Stimulated activated CD4-positive, alpha-beta T cell treated with anti-CD3 and anti-CD28 coated beads, Interleukin-2, amount 100 ng/mL, for 4 hours (primary cell): ENCODE measurements around the gene SPRR3.
"Not testable (repeated sequence)": the region's sequence is repeated elsewhere in the genome, so short reads cannot be mapped to it uniquely, and the experiment has no call there.

Experiments
- DNase-seq: peaks from one replicate; pipeline ENCODE4 v3.0.0-alpha.2; 2020; ENCODE audit warnings: low read depth

The SPRR3 gene

DNA sequence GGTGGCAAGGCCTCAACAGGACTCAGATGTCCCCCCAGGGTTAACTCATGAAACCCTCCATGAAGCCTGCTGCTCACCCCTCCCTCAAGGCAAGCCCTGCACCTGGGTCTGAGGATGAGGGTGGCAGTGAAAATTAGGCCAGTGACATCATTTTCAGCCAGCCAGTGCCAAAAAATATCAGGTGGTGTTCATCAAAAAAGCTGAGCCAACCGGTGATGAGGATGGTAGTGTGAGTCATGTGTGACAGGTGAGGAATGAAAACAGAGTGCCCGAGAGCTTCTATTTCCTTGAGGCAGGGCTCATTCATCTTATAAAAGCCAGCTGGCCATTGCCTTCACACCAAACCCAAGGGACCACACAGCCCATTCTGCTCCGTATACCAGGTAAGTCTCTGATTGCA, 17.8 kb upstream of the SPRR3 start, which contains the start of gene SPRR1A:
Gene SPRR1A (plus strand): TSS at position 339 of the 400 bp plus-strand sequence. CDS start 1,150 bp downstream, outside the sequence.
- DNase-seq, result no peak

DNA sequence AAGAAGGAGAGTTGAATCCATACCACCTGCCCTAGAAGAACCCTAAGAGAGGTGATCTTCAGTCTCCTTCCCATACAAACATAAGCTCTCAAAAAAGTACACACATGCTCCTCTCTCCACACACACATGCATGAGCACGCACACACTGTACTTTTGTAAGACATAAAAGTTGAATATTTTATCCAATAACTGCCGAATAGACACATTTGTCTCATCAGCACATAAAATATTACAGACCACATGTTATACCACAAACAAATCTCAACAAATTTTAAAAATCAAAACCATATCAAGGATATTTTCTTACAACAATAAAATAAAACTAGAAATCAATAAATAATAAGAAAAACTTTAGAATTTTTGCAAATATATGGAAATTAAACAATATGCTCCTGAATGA, 15.0 kb upstream of the SPRR3 start:
- DNase-seq, result no peak

DNA sequence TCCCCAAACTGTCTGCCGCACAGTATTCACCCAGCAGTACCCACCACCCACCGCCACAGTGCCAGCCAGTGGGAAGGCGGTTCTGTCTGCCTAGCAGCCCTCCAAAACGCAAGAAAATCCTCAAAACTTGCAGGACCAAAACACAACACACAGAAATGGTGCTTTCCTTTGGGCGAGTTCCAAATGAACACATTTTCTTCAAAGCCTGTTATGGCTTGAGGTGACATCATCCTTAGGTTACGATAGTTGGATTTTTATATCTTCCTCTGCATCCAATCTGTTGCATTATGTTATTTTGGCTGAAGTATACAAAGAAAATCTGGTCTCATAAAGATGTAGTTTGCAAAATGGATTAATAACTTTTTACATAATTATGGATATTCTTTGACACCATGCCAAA, 8.4 kb upstream of the SPRR3 start:
- no peak for DNase-seq

DNA sequence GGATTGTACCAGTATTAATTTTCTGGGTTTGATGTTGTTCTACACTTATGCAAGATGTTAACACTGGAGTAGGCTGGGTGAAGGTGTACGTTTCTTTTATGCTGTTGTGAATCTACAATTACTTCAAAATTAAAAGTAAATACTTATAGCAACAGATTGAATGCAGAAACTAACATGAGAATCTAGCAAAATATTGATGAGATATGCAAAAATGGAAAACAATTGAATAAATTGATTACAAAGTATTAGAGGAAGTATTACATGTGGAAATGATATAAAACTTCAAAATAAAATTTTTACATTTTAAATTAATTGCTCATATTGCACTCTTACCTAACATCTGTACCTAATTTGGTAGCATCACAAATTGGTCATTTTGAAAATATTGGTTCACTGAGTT, 5.7 kb upstream of the SPRR3 start:
- no peak for DNase-seq

DNA sequence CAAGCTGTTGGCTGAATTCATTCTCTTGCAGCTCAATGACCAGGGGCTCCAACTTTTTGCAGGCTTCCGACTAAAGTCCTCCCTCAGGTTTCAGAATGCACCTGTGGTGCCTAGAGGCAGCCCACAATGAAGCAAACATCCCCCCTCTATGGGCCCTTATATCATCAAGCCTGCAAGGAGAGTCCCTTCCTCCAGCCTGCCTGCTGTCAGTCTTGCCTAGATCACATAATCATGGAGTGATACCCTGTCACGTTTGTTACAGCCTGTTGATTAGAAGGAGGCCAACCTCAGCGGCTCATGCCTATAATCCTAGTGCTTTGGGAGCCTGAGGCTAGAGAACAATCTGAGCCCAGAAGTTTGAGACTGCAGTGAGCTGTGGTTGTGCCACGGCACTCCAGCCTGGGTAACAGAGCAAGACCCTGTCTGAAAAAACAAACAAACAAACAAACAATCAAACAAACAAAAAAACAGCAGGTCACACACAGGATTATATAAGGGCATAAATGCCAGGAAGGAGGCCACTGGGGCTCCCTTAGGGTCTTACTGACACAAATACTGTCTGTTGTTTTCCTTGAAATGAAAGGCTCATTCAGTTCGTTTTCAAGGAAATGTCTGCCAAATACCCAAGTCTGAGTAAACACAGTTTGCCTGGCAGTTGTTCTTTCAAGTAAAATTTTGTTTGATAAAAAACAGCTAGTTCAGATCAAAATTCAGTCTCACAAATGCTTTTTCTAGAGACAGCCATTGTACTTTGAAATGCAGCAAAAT, 4.7 kb upstream of the SPRR3 start:
- DNase-seq, result no peak

DNA sequence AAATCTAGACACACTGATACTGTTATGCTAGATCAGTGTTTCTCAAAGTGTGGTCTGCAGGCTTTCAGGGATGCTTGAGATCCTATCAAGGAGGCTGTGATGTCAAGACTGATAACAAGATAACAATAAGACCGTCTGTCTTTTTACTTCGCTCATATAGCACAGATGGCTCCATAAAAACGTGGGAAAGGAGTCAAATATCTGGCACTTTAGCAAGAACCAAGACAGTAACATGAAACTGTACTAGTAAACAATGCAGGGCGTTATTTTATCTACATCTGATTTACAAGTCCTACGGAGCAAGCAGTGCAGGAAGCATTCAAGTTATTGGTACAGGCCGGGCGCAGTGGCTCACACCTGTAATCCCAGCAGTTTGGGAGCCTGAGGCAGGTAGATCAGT, 3.6 kb upstream of the SPRR3 start:
- DNase-seq, result no peak

DNA sequence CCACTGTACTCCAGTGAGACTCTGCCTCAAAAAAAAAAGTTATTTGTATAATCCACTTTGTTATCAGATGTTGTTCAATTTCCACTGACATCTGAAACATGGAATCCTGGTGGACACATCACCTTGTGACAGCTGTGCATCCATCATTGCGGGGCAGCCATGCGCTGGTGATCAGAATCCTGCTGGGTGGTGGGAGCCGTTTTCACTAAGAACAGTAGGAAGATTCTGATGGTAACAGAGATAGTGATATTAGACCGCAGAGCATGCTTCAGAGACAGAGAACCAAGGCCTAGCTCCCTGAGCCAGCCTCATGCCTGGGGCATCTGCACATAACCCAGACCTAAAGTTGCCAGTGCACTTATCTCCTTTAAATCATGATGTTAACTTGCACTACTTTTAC, 3.1 kb upstream of the SPRR3 start:
- DNase-seq, result no peak

DNA sequence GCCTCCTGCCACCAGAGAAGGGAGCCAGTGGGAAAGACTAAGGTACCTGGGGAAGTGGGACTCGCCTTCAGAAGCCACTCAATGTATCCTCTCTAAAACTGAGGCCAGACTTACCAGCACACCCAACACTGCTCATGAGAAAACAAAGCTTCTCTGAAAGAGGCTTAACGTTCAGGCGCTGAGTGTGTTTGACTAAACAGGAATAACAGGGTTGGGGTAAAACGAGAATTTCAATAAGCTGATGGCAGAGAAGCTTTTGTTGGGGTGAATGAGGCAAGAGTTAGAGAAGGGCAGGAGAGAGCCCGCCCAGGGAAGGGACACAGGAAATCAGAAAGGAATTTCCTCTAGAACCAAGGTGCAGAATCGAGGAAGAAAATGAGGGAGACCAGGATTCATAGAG, 1.7 kb upstream of the SPRR3 start:
- DNase-seq, result no peak

DNA sequence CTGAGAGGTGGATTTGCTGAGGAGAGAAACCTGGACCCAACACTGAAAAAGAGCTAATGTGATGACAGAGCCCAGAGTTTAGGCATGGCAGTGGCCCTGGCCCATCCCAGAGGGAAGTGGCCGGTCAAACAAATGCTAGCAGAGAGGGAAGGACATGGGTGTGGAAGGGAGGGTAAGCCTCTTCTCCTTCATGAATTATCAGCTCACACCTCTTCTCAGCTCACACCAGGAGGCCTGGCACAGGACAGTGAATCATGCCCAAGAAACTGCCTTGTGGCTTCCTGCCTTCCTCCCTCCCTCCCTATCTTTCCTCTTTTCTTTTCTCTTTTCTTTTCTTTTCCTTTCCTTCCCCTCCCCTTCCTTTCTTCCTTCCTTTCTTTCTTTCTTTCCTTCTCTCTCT, 1.3 kb upstream of the SPRR3 start:
- DNase-seq, result no peak

DNA sequence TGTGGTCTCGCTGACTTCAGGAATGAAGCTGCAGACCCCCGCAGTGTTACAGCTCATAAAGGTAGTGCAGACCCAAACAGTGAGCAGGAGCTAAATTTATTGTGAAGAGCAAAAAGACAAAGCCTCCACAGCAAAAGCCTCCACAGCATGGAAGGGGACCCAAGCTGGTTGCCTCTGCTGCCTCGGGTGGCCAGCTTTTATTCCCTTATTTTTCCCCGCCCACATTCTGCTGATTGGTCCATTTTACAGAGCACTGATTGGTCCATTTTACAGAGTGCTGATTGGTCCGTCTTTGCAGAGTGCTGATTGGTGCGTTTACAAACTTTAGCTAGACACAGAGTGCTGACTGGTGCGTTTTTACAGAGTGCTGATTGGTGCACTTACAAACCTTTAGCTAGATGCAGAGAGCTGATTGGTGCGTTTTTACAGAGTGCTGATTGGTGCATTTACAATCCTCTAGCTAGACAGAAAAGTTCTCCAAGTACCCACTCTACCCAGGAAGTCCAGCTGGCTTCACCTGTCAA, 9.7 kb downstream of the SPRR3 start:
- DNase-seq, result not testable (repeated sequence)

DNA sequence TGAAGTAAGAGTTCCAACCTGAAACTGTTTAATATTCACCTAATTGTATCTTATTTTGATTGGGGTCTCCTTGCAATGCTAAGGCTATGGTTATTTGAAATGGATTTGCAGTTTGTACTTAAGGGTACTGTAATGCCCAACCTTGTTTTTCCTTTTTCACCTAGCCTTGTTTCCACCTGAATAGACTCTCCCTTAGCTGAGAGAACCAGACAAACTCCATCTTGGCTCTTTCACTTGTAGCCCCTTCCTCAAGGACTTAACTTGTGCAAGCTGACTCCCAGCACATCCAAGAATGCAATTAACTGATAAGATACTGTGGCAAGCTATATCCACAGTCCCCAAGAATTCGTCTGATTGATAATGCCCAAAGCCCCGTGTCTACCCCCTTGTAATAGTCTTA, 20.3 kb downstream of the SPRR3 start:
- DNase-seq, result not testable (repeated sequence)

DNA sequence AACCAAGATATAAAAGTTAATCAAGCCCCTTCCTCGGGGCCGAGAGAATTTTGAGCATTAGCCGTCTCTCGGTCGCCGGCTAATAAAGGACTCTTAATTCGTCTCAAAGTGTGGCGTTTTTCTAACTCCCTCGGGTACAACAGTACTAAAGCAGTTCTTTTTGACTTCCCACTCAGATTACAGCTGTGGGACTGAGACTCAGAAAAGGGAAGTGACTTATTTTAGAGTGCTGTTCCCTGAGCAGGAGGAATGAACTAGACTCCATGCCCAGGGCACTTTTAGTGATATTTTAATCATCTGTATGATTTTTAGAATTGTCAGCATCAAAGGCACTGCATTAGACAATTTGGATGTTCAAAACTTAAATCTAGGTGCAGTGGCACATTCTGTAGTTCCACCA, 20.8 kb downstream of the SPRR3 start:
- not testable (repeated sequence) for DNase-seq

DNA sequence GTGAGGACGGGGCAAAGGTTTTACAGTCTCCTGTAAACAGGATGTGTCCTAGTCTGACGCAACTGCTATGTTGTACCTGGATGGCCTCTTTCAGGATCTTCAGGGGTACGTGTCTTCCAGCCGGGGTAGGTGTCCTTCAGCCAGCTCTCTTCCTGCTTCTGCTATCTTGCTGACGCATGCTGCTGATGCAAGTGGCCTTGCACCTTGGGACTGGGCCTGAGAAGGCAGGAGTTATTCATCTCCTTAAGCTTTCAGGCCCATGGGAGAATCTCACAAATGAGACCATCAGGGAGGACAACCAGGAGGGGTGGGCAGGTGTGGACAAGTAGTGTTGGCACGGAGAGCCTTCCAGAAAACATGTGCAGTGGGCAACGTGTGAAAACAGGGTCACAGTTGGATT, 21.6 kb downstream of the SPRR3 start:
- DNase-seq, result no peak

DNA sequence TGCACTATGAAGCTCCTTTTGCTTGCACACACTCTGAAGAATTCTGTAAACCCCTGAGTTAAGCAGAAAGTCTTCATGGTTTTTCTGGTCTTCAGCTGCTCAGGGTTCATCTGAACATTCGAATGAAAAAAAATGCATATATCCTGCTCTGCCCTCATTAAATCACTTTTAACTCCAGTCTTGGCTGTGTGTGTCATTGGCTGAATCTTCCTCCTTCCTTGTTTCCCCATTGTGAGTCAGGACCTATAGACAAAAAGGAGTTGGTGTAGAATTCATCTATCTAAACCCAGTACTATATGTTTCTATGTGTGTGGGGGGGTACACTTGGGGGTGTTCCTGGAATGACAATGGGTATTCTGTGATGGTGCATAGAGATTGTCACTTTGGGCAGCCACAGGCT, 22.9 kb downstream of the SPRR3 start:
- DNase-seq, result no peak

DNA sequence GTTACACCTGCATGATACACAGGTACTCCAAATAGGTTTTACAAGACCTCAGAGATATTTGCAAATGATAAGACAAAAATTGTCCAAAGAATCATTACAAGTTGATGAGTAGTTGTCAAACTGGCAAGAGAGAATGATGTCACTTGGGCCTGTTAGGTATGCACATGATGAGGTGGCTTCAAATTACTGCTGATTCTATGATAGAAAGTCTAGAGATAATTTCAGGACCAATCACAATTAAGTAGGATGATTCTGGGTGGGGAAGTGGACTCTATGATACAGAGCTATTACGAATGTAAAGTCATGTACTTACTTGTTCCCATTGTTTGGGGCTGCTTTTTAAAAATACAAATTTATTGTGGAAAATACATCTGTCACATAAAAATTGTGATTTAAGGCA, 24.2 kb downstream of the SPRR3 start:
- no peak for DNase-seq

DNA sequence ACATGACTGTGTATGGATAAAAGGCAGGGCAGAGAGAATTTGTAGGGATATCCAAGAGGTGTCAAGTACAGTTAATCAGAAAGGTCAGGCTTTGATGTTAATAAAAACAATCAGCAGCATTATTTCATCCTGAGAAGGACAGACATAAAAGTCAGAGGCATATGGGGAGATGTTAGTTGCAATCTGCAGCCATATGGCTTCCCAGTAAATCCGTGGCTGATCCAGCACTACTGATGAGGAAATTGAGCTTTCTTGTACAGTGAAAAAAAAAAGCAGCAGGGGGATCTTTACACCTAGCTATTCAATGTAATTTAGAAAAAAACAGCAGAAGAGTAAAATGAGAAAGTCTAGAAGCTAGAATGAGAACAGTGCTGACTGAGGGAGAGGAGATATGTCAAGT, 27.2 kb downstream of the SPRR3 start:
- DNase-seq, result no peak

DNA sequence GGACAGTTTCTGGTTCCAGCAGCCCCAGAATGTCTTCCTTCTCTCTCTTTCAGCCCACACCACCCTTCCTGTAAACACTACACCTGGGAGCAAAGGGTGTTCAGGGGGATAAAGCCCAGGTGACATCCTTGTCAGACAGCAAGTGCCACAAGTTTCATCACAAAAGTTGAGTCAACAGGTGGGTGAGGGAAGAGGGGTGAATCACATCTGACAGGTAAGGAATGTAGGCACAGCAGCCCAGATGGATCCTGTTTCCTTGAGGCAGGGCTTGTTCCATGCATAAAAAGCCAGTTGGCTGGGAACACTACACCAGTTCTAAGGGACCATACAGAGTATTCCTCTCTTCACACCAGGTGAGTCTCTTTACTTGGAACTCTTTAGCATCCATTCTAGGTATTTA, 29.3 kb downstream of the SPRR3 start, which contains the start of gene SPRR1B:
Gene SPRR1B (plus strand): TSS at position 309 of the 400 bp plus-strand sequence. CDS start 1,143 bp downstream, outside the sequence.
- DNase-seq, result no peak

DNA sequence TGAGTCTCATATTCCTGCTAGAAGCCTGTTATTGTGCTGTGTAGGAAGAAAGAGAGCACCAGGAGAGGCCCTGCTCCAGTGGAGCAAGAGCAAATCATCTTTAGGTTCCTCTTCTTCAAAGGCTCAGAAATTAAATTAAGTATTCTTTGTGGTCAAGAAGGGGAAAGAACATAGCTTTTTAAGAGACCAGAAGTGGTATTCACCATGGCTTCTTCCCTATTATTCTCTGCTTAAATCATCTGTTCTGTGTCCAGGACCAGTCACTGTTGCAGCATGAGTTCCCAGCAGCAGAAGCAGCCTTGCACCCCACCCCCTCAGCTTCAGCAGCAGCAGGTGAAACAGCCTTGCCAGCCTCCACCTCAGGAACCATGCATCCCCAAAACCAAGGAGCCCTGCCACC, 30.5 kb downstream of the SPRR3 start:
- DNase-seq, result no peak

DNA sequence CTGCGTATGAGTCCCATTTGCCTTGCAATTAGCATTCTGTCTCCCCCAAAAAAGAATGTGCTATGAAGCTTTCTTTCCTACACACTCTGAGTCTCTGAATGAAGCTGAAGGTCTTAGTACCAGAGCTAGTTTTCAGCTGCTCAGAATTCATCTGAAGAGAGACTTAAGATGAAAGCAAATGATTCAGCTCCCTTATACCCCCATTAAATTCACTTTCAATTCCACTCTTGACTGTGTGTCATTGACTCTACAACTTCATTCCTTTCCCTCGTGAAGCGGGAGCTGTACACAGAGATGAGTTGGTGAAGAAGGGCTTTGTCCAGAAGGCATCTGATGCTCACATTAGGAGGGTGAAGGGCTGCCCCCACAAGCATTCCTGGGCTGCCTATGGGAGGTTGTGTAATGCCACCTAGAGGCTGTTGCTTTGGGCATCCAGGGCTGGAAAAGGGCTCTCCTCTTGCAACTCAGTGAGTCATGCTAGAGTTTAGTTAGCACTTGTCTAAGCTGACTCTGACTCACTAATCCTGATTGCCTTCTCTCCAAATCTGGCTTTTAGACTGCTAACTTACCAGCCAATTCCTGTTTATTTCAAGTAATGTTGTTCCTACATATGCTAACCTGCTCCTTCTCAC, 31.2 kb downstream of the SPRR3 start:
- no peak for DNase-seq

DNA sequence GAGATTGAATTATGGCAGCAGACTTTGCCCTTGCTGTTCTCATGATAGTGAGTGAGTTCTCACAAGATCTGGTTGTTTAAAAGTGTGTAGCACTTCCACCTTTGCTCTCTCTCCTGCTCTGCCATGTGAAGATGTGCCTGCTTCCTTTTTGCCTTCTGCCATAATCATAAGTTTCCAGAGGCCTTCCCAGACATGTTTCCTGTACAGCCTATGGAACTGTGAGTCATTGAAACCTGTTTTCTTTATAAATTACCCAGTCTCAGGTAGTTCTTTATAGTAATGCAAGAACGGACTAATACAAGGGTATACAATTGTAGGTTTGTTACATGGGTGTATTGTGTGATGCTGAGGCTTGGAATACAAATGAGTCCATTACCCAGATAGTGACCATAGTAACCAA, 33.7 kb downstream of the SPRR3 start:
- no peak for DNase-seq

DNA sequence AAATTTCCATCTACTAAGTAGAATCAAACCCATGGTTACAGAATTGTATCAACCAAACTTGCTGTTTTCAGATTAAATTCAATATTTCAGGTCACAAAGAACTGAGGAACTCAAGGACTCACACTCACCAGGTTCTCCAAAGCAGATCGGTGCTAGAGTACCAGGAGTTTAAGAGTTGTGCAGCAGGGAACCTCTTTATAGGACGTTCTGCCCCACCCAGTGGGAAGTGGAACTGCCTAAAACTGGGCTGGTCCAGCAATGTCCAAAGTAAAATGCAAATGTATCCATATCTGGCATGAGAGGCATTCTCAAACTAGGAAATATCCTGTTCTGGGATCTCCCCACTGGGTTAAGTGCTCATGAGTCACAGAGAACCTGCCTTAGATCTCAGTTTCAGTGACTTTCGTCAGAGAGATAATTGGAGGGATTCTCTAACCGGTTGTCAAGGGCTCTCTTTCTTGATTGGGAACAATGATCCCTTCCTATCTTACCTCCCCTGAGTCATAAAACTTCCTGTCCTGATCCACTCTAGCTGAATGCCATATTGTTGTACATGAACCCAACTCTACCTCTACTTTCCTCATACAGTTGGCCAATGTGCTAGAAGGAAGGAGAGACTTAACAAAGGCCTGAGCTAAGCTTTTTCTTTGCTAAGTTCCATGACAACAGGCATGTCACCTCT, 39.5 kb downstream of the SPRR3 start, which contains the start of gene SPRR2D:
Gene SPRR2D (minus strand): TSS at position 171 of the 682 bp plus-strand sequence. CDS start 774 bp downstream, outside the sequence.
- DNase-seq, result no peak

DNA sequence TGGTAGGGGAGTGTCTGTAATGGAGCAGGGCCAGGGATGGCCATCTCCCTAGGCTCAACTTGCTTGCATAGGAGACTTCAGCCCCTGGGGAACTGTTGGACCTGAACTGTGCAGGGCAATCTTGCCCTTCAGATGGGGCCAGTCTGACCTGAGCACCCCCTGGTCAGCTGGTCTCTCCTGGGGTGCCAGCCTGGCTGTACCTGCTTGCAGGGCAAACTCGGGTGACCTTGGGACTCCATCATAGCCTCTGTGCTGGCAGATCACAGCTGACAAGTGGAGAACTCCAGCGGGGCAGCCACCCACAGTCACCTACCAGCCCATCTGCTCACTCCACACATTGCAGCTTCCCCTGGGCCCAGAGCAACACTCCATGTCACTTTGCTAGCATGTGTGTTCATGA, 47.7 kb downstream of the SPRR3 start:
- no peak for DNase-seq
